Liver (tissue), 3 donors: ENCODE data around the gene UNC79.

Experiments used
- FOXA2 ChIP-seq: IDR thresholded peaks from 2 replicates; pipeline ENCODE4 v1.6.1; 2016; ENCODE audit warnings: antibody characterized with exemption
- MAX ChIP-seq: IDR thresholded peaks from 2 replicates; pipeline ENCODE4 v1.6.1; 2016; ENCODE audit warnings: antibody characterized with exemption
- TAF1 ChIP-seq: conservative IDR thresholded peaks from 2 replicates; pipeline ENCODE4 v1.6.1; 2016; ENCODE audit warnings: antibody characterized with exemption, mild to moderate bottlenecking
- TF ChIP-seq, protein P1 (sequence below): fragments of 150-350 bp; IDR thresholded peaks from 2 replicates; pipeline ENCODE4 v1.5.1; 2017; ENCODE audit warnings: improper control_type of control experiment, low read depth, low read length; ENCODE audit not compliant: missing input control
- TF ChIP-seq, protein P2 (sequence below): IDR thresholded peaks from 2 replicates; pipeline ENCODE4 v1.6.1; 2016; ENCODE audit warnings: antibody characterized with exemption
- TF ChIP-seq, protein P3 (sequence below): IDR thresholded peaks from 2 replicates; pipeline ENCODE4 v1.6.1; 2016; ENCODE audit warnings: antibody characterized with exemption, mild to moderate bottlenecking
- TF ChIP-seq, protein P4 (sequence below): IDR thresholded peaks from 2 replicates; pipeline ENCODE4 v1.6.1; 2016; ENCODE audit warnings: antibody characterized with exemption
- donor health status: healthy.
- donor health status: healthy.

GRCh38 chr14:93548102-93548843, 117.5 kb downstream of the UNC79 start:
- TF ChIP-seq, protein P1, sequence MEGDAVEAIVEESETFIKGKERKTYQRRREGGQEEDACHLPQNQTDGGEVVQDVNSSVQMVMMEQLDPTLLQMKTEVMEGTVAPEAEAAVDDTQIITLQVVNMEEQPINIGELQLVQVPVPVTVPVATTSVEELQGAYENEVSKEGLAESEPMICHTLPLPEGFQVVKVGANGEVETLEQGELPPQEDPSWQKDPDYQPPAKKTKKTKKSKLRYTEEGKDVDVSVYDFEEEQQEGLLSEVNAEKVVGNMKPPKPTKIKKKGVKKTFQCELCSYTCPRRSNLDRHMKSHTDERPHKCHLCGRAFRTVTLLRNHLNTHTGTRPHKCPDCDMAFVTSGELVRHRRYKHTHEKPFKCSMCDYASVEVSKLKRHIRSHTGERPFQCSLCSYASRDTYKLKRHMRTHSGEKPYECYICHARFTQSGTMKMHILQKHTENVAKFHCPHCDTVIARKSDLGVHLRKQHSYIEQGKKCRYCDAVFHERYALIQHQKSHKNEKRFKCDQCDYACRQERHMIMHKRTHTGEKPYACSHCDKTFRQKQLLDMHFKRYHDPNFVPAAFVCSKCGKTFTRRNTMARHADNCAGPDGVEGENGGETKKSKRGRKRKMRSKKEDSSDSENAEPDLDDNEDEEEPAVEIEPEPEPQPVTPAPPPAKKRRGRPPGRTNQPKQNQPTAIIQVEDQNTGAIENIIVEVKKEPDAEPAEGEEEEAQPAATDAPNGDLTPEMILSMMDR = no peak
- TF ChIP-seq, protein P2, sequence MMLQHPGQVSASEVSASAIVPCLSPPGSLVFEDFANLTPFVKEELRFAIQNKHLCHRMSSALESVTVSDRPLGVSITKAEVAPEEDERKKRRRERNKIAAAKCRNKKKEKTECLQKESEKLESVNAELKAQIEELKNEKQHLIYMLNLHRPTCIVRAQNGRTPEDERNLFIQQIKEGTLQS = no peak
- TF ChIP-seq, protein P3, sequence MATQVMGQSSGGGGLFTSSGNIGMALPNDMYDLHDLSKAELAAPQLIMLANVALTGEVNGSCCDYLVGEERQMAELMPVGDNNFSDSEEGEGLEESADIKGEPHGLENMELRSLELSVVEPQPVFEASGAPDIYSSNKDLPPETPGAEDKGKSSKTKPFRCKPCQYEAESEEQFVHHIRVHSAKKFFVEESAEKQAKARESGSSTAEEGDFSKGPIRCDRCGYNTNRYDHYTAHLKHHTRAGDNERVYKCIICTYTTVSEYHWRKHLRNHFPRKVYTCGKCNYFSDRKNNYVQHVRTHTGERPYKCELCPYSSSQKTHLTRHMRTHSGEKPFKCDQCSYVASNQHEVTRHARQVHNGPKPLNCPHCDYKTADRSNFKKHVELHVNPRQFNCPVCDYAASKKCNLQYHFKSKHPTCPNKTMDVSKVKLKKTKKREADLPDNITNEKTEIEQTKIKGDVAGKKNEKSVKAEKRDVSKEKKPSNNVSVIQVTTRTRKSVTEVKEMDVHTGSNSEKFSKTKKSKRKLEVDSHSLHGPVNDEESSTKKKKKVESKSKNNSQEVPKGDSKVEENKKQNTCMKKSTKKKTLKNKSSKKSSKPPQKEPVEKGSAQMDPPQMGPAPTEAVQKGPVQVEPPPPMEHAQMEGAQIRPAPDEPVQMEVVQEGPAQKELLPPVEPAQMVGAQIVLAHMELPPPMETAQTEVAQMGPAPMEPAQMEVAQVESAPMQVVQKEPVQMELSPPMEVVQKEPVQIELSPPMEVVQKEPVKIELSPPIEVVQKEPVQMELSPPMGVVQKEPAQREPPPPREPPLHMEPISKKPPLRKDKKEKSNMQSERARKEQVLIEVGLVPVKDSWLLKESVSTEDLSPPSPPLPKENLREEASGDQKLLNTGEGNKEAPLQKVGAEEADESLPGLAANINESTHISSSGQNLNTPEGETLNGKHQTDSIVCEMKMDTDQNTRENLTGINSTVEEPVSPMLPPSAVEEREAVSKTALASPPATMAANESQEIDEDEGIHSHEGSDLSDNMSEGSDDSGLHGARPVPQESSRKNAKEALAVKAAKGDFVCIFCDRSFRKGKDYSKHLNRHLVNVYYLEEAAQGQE = no peak
- TF ChIP-seq FOXA2 (no peak), MAX (no peak), TAF1 (no peak)
- TF ChIP-seq, protein P4, sequence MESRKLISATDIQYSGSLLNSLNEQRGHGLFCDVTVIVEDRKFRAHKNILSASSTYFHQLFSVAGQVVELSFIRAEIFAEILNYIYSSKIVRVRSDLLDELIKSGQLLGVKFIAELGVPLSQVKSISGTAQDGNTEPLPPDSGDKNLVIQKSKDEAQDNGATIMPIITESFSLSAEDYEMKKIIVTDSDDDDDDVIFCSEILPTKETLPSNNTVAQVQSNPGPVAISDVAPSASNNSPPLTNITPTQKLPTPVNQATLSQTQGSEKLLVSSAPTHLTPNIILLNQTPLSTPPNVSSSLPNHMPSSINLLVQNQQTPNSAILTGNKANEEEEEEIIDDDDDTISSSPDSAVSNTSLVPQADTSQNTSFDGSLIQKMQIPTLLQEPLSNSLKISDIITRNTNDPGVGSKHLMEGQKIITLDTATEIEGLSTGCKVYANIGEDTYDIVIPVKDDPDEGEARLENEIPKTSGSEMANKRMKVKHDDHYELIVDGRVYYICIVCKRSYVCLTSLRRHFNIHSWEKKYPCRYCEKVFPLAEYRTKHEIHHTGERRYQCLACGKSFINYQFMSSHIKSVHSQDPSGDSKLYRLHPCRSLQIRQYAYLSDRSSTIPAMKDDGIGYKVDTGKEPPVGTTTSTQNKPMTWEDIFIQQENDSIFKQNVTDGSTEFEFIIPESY = no peak
